Measurements from ENCODE around the gene AATK.
"Not testable (repeated sequence)": the region's sequence is repeated elsewhere in the genome, so short reads cannot be mapped to it uniquely, and the experiment has no call there.

Gene AATK

GRCh38 chr17:81161536-81161935 lies 4.5 kb downstream of the AATK start:
- no peak for DNase-seq

GRCh38 chr17:81160747-81161453 lies 5.1 kb downstream of the AATK start:
- DNase-seq, result no peak

- no peak for DNase-seq
Measured at GRCh38 chr17:81160306-81160705, 5.7 kb downstream of the AATK start.

GRCh38 chr17:81159611-81160265 lies 6.3 kb downstream of the AATK start:
- DNase-seq, result no peak

- DNase-seq, result no peak
Measured at GRCh38 chr17:81158688-81159590, 7.1 kb downstream of the AATK start.

DNA sequence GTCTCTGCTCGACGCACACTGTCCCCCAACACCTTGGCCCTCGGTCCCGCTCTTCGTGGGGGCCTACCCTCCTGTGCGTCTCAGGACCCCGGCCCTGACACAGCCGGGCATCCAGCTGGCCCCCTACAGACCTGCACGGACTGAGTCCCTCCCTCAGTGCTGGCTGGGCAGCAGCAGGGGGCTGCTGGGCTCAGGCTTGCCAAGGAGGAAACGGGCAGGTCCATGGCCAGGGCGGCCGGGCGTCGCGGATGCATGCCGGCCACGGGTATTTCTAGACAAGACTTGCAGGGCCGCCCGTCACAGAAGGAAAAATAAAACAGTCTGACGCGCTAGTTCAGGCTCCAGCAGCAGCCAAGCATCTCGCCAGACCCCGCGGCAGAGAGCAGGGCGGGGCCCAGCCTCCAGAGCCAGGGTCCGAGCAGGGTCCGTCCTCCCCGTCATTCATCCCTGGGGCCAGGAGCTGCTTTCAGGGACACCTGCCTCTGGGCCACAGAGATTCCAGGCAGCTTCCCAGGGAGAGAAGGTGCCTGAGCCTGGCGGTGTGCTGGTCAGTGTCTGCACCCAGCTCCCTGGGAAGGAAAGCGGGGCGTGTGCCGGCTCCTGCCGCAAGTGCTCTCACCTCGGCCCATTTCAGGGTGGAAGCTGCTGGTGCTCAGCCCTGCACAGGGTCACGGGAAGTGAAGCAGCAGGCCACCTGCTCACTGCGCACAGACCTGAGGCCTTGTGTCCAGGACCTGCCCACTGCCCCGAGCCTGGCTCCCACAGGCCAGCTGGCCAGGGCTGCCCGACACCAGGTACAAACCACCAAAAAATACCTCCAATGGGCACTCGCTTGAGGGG lies 8.0 kb downstream of the AATK start:
- no peak for DNase-seq

- no peak for DNase-seq
Measured at GRCh38 chr17:81156866-81157805, 8.9 kb downstream of the AATK start.

GRCh38 chr17:81154961-81155360 lies 11.1 kb downstream of the AATK start:
- DNase-seq, result no peak

DNA sequence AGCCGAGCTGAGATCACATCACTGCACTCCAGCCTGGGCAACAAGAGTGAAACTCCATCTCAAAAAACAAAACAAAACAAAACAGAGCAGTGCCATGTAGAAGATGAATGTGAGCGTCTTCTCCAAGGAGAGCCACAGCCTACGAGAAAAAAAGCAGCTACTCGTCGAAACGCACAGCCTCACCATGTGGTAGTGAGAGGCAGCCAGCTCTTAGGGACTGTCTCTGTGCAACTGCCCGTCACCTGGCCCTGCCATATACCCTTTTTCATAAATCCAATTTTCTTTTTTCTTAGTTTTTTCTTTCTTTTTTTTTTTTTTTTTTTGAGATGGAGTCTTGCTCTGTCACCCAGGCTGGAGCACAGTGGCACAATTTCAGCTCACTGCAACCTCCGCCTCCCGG lies 12.0 kb downstream of the AATK start:
- not testable (repeated sequence) for DNase-seq

DNA sequence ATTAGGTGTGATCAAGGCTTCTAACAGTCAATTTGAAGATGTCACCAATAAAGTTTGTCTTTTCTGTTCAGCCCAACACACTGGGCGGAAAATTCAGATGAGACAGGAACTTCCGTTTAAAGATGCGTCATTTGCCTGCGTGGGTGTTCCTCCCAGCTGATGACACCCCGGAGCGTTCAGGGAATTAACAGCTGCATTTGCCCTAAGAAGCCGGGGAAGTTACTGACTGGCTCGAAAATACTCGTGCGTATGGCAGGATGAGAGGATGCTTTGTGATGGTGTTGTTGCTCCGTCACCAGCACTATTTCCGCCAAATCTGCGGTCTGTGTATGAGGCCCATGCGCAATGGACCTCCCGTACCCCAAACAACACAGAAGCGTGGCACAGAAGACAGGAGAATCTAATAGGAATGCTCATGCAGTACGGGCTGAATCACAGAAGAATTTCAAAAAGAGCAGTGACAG lies 12.6 kb downstream of the AATK start:
- no peak for DNase-seq

DNA sequence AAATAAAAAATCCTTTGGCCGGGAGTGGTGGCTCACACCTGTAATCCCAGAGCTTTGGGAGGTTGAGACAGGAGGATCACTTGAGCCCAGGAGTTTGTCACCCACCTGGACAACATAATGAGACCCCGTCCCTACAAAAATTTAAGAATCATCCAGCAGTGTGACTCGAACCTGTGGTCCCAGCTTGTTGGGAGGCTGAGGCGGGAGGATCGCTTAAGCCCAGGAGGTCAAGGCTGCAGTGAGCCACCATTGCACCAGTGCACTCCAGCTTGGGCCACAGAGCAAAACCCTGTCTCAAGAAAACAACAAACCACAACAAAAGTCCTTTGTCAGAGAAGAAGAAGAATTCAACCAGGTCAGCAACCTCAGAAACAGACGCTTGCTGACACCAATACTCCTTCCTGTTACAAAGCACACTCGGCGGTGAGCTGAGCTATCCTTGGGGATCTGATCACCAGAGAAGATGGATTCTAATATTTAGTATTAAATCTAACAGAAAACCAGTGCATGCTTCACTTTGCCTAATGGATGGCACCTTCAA lies 13.7 kb downstream of the AATK start:
- no peak for DNase-seq

GRCh38 chr17:81151278-81151677 lies 14.7 kb downstream of the AATK start:
- DNase-seq, result no peak

DNA sequence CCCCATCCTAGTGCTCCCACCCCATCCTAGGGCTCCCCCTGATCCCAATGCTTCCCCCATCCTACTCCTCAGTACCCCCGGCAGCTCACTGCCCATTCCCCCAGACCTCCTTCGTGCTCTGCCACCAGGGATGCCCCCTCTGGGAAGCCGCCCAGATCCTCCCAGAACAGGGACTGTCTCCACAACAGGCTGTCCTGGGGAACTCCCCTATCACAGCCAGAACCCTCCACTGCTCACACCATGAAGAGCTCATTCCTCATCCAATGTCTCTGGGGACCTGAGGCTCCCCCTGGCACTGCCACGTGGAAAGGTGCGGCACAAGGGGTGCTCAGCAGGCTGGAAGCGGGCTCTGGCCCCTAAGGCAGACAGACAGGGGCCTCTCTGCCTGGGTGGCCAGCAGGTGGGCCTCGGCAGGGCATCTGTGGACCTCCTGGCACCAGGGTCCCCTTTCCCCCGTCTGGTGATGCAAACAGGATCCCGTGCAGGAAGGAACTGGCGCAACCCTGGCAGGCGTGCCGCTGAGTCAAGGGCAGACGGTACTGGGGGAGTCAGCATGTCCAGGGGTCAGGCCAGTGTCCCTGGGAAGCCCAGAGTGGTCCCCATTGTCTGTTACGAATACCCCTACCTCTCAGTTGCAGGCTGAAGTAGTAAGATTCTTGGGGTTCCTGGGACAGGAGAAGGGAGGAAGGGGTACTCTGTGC lies 15.5 kb downstream of the AATK start:
- no peak for DNase-seq

DNA sequence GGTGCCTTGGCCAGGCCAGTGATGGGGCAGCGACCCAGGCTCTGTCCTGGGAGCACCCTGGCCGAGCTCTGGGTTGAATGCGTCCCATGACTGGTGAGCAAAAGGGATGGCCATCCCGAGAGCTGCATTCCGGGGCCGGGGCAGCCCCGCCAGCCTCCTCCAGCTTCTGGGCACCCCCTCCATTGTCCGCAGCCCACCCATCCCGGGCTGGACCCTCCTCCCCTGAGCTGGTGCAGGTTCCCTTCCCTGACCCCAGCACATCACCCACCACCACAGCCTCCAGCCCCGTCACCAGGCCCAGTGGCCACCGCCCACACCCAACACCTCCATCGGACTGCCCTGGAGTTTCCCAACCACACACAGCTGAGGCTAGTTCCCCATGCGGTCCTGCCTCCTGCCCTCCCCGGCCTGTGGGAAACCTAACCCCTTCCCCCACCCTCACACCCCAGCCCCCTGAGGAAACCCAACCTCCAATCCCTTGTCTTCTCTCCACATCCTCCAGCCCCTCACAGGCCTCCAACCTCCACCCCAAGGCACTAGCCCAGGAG lies 17.0 kb downstream of the AATK start:
- no peak for DNase-seq

DNA sequence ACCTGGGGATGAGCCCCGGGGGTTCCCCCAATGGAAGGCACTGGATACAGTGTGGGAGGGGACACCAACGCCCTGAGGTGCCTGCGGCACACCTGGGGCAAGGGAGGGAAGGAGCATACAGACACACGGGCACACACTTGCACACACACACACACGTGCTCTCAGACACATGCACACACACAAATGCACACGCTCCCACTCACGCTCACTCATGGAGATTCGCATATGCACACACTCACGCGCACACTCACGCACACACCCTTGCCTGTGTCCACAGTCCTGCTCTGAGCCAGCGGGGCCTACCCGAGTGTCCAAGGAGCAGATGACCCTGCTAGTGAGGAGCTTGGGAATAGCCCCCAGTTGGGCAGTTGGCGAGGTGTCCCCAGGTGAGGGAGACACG lies 17.4 kb downstream of the AATK start:
- DNase-seq, result no peak

DNA sequence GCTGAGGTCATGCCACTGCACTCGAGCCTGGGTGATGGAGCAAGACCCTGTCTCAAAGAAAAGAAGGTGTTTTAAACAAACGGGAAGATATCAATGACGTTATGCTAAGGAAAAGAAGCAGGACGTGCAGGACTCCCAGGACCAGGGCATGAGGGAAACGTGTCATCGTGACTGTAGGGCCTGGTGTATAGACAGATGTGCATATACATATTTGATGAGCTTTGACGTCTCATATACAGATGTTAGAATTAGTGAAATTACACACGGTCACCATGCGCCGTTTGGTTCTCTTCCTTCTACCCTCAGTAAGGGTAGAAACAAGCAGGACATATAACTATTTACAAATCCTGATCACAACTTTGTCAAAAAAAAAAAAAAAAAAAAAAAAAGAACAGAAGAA lies 18.3 kb downstream of the AATK start:
- no peak for DNase-seq

GRCh38 chr17:81146208-81146607 lies 19.8 kb downstream of the AATK start:
- DNase-seq, result not testable (repeated sequence)

GRCh38 chr17:81144423-81144781 lies 21.6 kb downstream of the AATK start:
- DNase-seq, result no peak

DNA sequence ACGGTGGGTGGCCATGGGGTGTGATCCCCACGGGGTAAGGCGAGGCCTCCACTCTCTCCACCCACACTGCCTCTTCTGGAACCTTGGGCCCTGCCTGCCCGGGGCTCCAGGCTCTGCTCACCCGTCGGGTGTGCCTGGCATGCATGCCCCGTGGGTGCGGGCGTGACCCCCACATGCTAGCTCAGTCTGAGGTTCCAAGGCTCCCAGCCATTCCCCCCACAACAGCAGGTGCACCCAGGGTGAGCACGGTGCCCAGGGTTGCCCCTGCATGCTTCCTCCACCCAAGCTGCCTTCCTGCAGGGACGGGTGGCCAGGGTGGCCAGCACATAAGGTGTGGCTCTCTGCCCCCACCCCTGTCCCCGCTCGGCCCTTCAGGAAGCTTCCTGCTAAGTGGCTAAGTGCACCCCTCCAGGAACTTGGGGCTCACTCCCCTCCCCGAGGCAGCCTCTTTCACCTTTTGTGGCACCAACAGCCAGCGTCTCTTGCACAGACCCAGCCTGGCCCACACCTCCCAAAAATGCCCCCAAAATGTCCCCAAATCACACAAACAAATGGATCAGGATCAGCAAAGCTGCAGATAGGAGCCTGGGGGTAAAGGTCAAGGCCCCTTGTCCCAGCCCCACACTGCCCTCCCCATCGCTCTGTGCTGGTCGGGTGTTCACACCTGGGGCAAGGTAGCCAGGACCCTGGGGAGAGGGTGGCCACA lies 22.2 kb downstream of the AATK start:
- no peak for DNase-seq

DNA sequence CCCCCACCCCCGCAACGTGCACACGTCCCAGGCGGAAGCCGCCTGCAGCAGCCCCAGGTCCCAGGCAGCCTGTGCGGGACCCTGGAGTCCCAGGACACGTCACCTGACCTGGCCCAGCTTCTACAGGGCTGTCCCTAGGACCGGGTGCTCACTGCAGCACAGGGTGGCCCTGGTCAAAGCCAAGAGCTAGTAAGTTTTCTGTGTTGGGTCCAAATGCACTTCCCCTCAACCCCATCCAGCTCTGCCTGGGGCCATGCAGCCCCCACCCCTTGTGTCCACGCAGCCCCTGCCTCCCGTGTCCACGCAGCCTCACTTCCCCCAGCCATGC lies 22.9 kb downstream of the AATK start:
- no peak for DNase-seq

All from stimulated activated naive CD4-positive, alpha-beta T cell (primary cell).